MM.1S (cell line): Measurements from ENCODE around the gene SPIRE2.

Source experiments
- EZH2 ChIP-seq: fragments of 300-600 bp; sonication (generic); optimal IDR thresholded peaks from 2 replicates; pipeline ENCODE3; 2017; ENCODE audit warnings: low read depth, mild to moderate bottlenecking, antibody characterized with exemption, low read length, mixed read lengths
- EZH2phosphoT487 ChIP-seq: fragments of 300-600 bp; sonication (generic); IDR thresholded peaks from 2 replicates; pipeline ENCODE4 v1.6.1; 2018; ENCODE audit warnings: antibody characterized with exemption, low read length
- TF ChIP-seq, protein P1 (sequence below): fragments of 300-600 bp; sonication (generic); IDR thresholded peaks from 2 replicates; pipeline ENCODE4 v1.5.1; 2016; ENCODE audit warnings: antibody characterized with exemption, low read length, mixed read lengths

DNA sequence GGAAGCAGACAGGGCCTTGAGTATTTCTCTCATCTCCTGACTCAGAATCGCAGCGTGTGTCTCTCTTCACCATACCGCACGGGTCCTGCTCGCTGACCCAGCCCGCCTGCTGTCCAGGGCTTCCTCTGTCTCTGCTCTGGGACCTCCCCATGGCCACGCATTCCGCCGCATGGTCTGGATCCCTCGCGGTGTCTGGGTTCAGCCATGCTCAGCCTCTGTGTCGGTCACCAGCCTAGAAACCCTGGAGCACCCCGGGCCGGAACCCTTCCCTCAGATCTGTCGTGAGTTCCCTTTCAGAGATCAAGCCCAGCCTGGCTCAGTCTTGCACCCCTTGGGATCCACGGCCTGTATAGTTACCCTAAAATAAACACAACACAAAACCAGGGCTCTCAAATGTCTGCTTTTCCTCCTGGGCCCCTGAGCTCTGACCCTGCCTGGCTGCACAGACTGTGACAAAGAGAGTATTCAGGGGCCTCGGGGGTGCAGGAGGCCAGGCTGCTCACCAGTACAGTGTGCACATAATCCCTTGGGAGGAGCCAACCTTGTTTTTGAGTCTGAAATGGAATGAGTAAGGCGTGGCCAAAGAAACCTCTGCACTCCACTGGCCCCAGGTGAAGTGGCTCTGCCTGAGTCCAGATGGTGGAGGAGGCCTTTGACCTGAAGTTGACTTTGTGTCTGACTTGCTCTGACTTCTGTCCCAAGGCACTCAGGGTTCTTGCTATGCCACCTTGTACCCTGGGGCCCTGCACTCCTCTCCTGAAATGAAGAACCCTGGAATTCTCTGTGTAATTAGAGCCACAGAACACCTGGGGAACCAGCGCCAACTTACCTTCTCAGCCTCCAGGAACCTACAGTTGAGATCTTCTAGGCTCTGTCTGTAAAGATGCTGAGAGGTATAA is 5.8 kb upstream of the SPIRE2 start:
- TF ChIP-seq, protein P1, sequence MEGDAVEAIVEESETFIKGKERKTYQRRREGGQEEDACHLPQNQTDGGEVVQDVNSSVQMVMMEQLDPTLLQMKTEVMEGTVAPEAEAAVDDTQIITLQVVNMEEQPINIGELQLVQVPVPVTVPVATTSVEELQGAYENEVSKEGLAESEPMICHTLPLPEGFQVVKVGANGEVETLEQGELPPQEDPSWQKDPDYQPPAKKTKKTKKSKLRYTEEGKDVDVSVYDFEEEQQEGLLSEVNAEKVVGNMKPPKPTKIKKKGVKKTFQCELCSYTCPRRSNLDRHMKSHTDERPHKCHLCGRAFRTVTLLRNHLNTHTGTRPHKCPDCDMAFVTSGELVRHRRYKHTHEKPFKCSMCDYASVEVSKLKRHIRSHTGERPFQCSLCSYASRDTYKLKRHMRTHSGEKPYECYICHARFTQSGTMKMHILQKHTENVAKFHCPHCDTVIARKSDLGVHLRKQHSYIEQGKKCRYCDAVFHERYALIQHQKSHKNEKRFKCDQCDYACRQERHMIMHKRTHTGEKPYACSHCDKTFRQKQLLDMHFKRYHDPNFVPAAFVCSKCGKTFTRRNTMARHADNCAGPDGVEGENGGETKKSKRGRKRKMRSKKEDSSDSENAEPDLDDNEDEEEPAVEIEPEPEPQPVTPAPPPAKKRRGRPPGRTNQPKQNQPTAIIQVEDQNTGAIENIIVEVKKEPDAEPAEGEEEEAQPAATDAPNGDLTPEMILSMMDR: no peak
- TF ChIP-seq EZH2 (no peak), EZH2phosphoT487 (no peak)
